WERI-Rb-1 (cell line): ENCODE measurements around the gene CYP2C9.
"Not testable (repeated sequence)": the region's sequence is repeated elsewhere in the genome, so short reads cannot be mapped to it uniquely, and the experiment has no call there.

Experiments
- DNase-seq: peaks from one replicate; pipeline ENCODE4 v3.0.0-alpha.2; 2020
- H3K27ac ChIP-seq: fragments of 250-450 bp; sonication (Bioruptor Pico); 2 replicates; pipeline ENCODE4 v1.5.1; 2020; ENCODE audit warnings: mild to moderate bottlenecking, moderate library complexity
- H3K27me3 ChIP-seq: fragments of 250-450 bp; sonication (Bioruptor Pico); 2 replicates; pipeline ENCODE4 v1.5.1; 2021; ENCODE audit warnings: mild to moderate bottlenecking, low read depth, moderate library complexity; ENCODE audit not compliant: insufficient read depth, severe bottlenecking
- H3K36me3 ChIP-seq: fragments of 250-450 bp; sonication (Bioruptor Pico); 2 replicates; pipeline ENCODE4 v1.5.1; 2020; ENCODE audit warnings: mild to moderate bottlenecking, moderate library complexity
- H3K4me3 ChIP-seq: 2 replicates; pipeline ENCODE4 v1.5.1; 2011; ENCODE audit warnings: low read depth, mild to moderate bottlenecking, control low read depth, low read length
- H3K9me3 ChIP-seq: fragments of 250-450 bp; sonication (Bioruptor Pico); 2 replicates; pipeline ENCODE4 v1.5.1; 2021; ENCODE audit warnings: mild to moderate bottlenecking, moderate library complexity; ENCODE audit not compliant: severe bottlenecking
- CTCF ChIP-seq: IDR thresholded peaks from 2 replicates; pipeline ENCODE4 v1.5.1; 2011; ENCODE audit warnings: low read depth, mild to moderate bottlenecking, control low read depth, inconsistent platforms, low read length

CYP2C9 gene

GRCh38 chr10:94938383-94938782 is at the start of gene CYP2C9:
CYP2C9 (plus strand) TSS chr10:94938658; CDS start chr10:94938683, 25 bp downstream.
- no peak for DNase-seq
- H3K4me3 ChIP-seq, result no peak within 1 kb of the TSS
- TF ChIP-seq CTCF, result no peak
- no peaks in the 10 kb centered on the region for H3K36me3 ChIP-seq
- peaks cover 3% of the 10 kb centered on the region for H3K27me3 ChIP-seq
- H3K9me3 ChIP-seq, result peaks cover 2% of the 10 kb centered on the region
- no peak within 1 kb of the TSS for H3K27ac ChIP-seq

GRCh38 chr10:94889123-94889522 is 49.3 kb upstream of the CYP2C9 start:
- DNase-seq, result no peak
- Histone ChIP-seq H3K27me3 (peaks cover 12% of the 10 kb centered on the region), H3K36me3 (no peaks in the 10 kb centered on the region), H3K9me3 (no peaks in the 10 kb centered on the region), H3K4me3 (no peak overlapping the region), H3K27ac (no peak overlapping the region)
- TF ChIP-seq CTCF, result no peak

GRCh38 chr10:94890264-94891022 is 48.0 kb upstream of the CYP2C9 start:
- no peak for TF ChIP-seq CTCF
- DNase-seq, result no peak
- H3K36me3 ChIP-seq, result no peaks in the 10 kb centered on the region
- H3K9me3 ChIP-seq, result no peaks in the 10 kb centered on the region
- H3K27ac ChIP-seq, result no peak overlapping the region
- peaks cover 10% of the 10 kb centered on the region for H3K27me3 ChIP-seq
- H3K4me3 ChIP-seq, result no peak overlapping the region

- not testable (repeated sequence) for H3K9me3 ChIP-seq, H3K4me3 ChIP-seq, H3K27me3 ChIP-seq, H3K27ac ChIP-seq, H3K36me3 ChIP-seq, DNase-seq
Observed at GRCh38 chr10:94898414-94898813, 40.0 kb upstream of the CYP2C9 start.

GRCh38 chr10:94902080-94902479 is 36.4 kb upstream of the CYP2C9 start:
- H3K27ac ChIP-seq, result no peak overlapping the region
- H3K4me3 ChIP-seq, result no peak overlapping the region
- H3K27me3 ChIP-seq, result no peaks in the 10 kb centered on the region
- peaks cover 4% of the 10 kb centered on the region for H3K9me3 ChIP-seq
- no peak for TF ChIP-seq CTCF
- DNase-seq, result no peak
- H3K36me3 ChIP-seq, result no peaks in the 10 kb centered on the region

GRCh38 chr10:94902570-94902969 is 35.9 kb upstream of the CYP2C9 start:
- Histone ChIP-seq H3K4me3 (no peak overlapping the region), H3K9me3 (peaks cover 6% of the 10 kb centered on the region), H3K27ac (no peak overlapping the region), H3K36me3 (no peaks in the 10 kb centered on the region), H3K27me3 (no peaks in the 10 kb centered on the region)
- no peak for DNase-seq
- TF ChIP-seq CTCF, result no peak

- H3K27ac ChIP-seq, H3K27me3 ChIP-seq, DNase-seq, H3K36me3 ChIP-seq, H3K4me3 ChIP-seq, H3K9me3 ChIP-seq: not testable (repeated sequence)
Observed at GRCh38 chr10:94904506-94905148, 33.8 kb upstream of the CYP2C9 start.
